HG02759 (cell line): ENCODE data around the gene KRTAP4-2.
"Not testable (repeated sequence)": the region's sequence is repeated elsewhere in the genome, so short reads cannot be mapped to it uniquely, and the experiment has no call there.

Experiments used
- ATAC-seq: cut with Tn5 transposase; IDR thresholded peaks from one replicate; pipeline ENCODE4 v1.9.1; 2021; ENCODE audit warnings: mild to moderate bottlenecking, moderate library complexity; ENCODE audit not compliant: unreplicated experiment

The KRTAP4-2 gene

DNA sequence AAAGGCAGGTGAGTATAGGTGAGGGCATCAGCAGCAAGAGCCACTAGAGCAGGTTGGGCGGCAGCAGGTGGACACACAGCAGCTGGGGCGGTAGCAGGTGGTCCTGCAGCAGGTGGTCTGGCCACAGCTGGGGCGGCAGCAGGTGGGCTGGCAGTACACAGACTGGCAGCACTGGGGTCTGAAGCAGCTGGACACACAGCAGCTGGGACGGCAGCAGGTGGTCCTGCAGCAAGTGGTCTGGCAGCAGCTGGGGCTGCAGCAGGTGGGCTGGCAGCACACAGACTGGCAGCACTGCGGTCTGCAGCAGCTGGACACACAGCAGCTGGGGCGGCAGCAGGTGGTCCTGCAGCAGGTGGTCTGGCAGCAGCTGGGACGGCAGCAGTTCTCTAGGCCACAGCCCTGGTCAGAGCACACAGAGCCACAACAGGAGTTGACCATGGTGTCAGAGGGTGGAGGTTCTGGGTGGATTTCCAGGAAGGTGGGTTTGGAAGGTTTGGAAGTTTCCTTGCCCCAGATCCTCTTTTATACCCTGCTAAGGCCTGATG is at the start of gene KRTAP4-2:
Gene KRTAP4-2, minus strand, starts transcription at position 495 of the 545 bp plus-strand sequence. Its CDS starts 57 bp downstream, at position 438.
- ATAC-seq: no peak

DNA sequence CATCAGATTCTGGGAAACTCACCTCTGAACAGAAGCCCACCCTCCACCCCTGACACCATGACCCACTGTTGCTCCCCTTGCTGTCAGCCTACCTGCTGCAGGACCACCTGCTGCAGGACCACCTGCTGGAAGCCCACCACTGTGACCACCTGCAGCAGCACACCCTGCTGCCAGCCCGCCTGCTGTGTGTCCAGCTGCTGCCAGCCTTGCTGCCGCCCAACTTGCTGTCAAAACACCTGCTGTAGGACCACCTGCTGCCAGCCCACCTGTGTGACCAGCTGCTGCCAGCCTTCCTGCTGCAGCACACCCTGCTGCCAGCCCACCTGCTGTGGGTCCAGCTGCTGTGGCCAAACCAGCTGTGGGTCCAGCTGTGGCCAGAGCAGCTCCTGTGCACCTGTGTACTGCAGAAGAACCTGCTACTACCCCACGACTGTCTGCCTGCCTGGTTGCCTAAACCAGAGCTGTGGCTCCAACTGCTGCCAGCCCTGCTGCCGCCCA is 48.6 kb upstream of the KRTAP4-2 start, which contains the start of gene KRTAP9-2:
Gene KRTAP9-2, plus strand, starts transcription at position 51 of the 498 bp plus-strand sequence. Its CDS starts 7 bp downstream, at position 58.
- ATAC-seq: not testable (repeated sequence)

GRCh38 chr17:41226051-41226450 is 48.0 kb upstream of the KRTAP4-2 start:
- ATAC-seq: no peak

- no peak for ATAC-seq
Observed at GRCh38 chr17:41223821-41224220, 45.8 kb upstream of the KRTAP4-2 start.

GRCh38 chr17:41215681-41216080 is 37.7 kb upstream of the KRTAP4-2 start:
- ATAC-seq: no peak

DNA sequence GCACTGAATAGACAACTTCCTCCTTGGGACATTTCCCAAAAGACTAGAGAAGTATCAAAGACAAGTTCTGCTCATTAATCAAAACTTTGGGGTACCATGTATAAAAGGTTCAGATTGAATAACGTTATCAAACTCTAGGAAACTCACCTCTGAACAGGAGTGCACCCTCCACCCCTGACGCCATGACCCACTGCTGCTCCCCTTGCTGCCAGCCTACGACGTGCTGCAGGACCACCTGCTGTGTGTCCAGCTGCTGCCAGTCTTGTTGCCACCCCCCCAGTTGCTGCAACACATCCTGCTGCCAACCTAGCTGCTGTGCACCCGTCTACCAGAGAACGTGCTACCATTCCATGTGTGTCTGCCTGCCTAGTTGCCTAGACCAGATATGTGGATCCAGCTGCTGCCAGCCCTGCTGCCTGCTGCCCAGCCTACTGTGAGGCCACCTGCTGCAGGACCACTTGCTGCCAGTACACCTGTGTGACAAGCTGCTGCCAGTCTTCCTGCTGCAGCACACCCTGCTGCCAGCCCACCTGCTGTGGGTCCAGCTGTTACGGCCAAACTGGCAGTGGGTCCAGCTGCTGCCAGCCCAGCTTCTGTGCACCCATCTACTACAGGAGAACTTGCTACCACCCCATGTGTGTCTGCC is 34.6 kb upstream of the KRTAP4-2 start:
- ATAC-seq: no peak

- ATAC-seq: no peak
Observed at GRCh38 chr17:41211845-41212466, 33.9 kb upstream of the KRTAP4-2 start.

GRCh38 chr17:41199421-41200078 is 21.5 kb upstream of the KRTAP4-2 start:
- ATAC-seq: no peak

DNA sequence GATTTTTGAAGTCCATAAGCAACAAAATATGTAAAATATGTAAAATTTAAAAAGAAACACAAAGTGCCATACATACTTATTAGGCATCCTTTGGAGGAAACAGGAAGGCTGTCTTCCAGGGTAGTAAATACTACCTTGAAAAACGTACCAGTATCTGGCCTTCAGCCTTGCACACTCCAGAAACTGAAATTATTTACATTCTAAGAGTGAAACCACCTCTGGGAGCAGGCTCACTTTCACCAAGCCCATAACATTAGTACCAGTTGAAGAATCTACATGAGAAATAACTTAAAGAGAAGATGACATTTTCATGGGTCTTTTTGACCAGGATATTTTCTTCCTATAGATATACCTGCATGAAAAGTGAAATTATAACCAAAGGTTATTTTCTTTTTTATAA is 18.0 kb upstream of the KRTAP4-2 start:
- no peak for ATAC-seq

- ATAC-seq: no peak
Observed at GRCh38 chr17:41190328-41190727, 12.3 kb upstream of the KRTAP4-2 start.

DNA sequence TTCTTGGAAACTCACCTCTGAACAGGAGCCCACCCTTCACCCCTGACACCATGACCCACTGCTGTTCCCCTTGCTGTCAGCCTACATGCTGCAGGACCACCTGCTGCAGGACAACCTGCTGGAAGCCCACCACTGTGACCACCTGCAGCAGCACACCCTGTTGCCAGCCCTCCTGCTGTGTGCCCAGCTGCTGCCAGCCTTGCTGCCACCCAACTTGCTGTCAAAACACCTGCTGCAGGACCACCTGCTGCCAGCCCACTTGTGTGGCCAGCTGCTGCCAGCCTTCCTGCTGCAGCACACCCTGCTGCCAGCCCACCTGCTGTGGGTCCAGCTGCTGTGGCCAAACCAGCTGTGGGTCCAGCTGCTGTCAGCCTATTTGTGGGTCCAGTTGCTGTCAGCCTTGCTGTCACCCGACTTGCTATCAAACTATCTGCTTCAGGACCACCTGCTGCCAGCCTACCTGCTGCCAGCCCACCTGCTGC is 11.9 kb upstream of the KRTAP4-2 start, which contains the start of gene KRTAP9-1:
Gene KRTAP9-1, plus strand, starts transcription at position 51 of the 482 bp plus-strand sequence. Its CDS starts 0 bp downstream, at position 51.
- not testable (repeated sequence) for ATAC-seq

DNA sequence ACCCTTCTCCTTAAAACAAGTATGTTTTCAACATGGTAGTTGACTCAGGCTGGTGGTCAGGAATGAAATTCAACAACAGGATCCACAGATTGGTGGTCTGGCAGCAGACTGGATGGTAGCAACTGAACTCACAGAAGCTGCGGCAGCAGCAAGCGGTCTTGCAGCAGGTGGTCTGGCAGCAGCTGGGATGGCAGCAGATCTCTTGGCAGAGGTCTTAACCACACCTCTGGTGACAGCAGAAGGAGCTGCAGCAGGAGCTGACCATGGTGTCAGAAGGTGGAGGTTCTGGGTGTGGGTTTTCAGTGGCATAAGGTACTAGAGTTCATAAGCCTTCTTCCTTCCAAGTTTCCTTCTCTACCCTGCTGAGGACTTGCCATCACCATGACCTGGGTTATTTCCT is 8.9 kb upstream of the KRTAP4-2 start:
- ATAC-seq: no peak

DNA sequence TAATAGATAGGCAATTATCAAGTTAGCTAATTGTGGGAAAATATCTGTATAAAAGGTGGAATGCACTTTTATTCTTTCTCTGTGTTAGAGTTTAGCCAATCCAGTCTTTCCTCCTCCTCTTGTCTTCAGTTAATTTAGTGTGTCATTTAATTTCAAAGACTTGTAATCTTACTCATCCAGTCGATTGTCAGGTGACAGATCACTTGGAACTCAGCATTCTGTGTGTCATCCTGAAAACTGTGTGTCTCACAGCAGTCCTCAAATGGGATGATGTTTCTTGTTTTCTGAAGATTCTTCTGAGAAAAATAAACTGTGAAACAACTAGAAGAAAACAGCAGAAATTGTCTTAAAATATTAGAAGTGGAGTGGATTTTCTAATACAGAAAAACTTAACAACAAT is 7.0 kb upstream of the KRTAP4-2 start:
- no peak for ATAC-seq

DNA sequence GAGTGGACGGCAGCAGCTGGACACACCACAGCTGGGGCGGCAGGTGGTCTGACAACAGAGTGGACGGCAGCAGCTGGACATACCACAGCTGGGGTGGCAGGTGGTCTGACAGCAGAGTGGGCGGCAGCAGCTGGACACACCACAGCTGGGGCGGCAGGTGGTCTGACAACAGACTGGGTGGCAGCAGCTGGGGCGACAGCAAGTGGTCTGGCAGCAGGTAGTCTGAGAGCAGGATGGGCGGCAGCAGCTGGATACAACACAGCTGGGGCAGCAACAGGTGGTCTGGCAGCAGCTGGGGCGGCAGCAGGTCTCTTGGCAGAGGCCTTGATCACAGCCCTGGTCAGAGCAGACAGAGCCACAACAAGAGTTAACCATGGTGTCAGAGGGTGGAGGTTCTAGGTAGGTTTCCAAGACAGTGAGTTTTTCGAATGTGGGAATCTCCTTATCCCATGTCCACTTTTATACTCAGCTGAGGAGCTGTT is 6.5 kb upstream of the KRTAP4-2 start, which contains the start of gene KRTAP4-1:
Gene KRTAP4-1, minus strand, starts transcription at position 432 of the 482 bp plus-strand sequence. Its CDS starts 57 bp downstream, at position 375.
- ATAC-seq: no peak

DNA sequence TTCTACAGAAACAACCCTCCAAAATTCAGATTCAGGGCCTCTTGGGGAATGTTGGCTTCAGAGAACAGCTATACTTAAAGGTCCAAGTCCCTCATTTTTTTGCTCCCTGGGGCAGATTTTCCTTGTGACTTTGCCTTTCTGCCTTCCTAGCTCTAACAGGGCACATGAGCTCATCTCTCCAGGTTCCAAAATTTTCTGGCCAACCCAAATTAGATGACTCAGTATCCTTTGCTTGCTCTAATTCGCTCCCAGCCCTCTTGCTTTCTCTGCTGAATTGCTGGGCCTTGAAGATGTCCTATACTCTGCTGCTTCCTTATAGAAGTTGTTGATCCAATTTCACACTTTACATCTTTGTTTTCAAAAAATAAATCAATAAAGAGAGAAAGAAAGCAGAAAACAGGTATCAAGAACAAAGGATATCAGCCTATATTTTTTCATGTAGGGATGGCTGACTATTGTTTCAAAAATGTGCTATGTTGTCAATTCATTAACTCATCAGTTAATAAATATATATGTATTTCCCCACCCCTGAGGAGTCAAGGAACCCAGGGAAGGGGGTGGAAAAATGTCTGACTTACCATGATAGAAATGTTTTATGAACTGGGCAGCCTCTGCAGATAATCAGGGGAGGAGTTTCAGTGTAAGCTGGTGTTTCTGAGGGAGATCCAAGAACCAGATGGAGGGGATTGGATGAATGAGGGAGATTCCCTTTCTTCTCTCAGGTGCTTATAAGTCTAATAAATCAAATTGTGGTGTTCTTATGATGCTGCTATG is 1.0 kb upstream of the KRTAP4-2 start:
- no peak for ATAC-seq

GRCh38 chr17:41178341-41178740 is 320 bp upstream of the KRTAP4-2 start:
- ATAC-seq: no peak

GRCh38 chr17:41176744-41177387 is 1.2 kb downstream of the KRTAP4-2 start:
- ATAC-seq: no peak

DNA sequence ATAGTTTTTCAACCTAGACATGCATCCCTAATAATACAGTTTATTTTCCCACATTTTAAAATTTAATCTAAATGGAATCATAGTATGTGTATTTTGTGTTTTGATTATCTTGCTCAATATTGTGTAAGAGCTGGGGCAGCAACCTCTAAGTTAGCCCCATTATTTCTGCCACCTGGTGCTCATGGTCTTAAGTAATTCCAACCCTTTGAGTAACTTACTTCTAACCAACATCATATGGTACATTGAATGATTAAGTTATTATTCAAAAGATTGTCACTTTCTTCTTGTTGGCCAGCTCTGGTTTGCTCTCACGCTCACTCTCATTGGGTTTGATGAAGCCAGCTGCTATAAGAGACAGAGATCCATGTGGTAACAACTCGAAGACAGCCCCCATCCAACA is 6.1 kb downstream of the KRTAP4-2 start:
- ATAC-seq: no peak

- ATAC-seq: no peak
Observed at GRCh38 chr17:41168121-41168520, 9.9 kb downstream of the KRTAP4-2 start, which contains the start of gene KRTAP4-3. Gene KRTAP4-3 (minus strand): TSS chr17:41168221. CDS start chr17:41168172, 49 bp downstream.
